ENCODE results near the gene HSPA12B.
A peak's percentile ranks its signal among the peaks of the same experiment; 100 is the strongest.

DNA sequence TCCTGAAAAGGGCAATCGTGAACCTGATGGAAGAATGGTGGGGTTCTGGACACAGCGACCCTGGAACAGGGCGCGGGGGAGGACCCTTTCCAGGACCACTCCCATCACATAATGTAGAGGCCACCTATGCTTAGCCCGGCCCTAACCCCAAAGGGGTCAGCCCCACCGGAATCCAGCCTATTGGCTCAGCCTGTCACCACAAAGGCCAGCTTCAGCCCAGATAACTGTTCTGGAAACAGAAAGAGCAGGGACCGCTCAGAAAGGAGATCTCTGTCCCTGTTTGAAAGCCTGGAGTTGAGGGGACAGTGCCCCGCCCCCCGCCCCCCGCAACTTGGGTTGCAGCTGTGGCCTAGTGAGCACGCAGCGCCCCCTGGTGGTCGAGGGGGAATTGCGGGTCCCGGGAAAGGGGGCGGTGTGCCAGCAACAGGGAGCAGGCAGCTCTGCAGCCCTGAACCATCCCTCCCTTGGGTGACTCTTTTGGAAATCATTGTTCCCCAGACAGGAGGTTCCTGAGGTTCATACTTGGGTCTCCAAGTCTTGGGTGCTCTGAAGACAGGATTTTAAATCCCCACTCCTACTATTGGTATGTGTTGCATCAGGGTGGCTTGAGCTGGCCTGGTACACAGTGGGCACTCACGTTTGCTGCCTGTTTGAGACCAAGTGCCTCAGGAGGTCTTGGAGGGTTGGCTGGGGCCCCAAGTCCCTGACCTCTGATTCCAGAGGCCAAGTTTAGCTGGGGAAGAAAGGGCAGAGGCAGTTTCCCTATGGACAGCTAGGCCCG is 21.6 kb upstream of the HSPA12B start:
- TF ChIP-seq, protein P1, sequence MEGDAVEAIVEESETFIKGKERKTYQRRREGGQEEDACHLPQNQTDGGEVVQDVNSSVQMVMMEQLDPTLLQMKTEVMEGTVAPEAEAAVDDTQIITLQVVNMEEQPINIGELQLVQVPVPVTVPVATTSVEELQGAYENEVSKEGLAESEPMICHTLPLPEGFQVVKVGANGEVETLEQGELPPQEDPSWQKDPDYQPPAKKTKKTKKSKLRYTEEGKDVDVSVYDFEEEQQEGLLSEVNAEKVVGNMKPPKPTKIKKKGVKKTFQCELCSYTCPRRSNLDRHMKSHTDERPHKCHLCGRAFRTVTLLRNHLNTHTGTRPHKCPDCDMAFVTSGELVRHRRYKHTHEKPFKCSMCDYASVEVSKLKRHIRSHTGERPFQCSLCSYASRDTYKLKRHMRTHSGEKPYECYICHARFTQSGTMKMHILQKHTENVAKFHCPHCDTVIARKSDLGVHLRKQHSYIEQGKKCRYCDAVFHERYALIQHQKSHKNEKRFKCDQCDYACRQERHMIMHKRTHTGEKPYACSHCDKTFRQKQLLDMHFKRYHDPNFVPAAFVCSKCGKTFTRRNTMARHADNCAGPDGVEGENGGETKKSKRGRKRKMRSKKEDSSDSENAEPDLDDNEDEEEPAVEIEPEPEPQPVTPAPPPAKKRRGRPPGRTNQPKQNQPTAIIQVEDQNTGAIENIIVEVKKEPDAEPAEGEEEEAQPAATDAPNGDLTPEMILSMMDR (IDR thresholded peaks at IDR 0.05): peak; percentile 84 to 99 (median 90)
- TF ChIP-seq POLR2A (IDR thresholded peaks at IDR 0.05): no peak
- peak; percentile 8 for TF ChIP-seq POLR2AphosphoS5 (IDR thresholded peaks at IDR 0.05)

Measured in prostate gland (tissue), 2 donors.